Measurements from ENCODE around the gene SOCS6.
"Not testable (repeated sequence)": the region's sequence is repeated elsewhere in the genome, so short reads cannot be mapped to it uniquely, and the experiment has no call there.

Gene SOCS6

GRCh38 chr18:70359071-70359470 lies 70.2 kb downstream of the SOCS6 start:
- no peak for DNase-seq (ENCODE audit: low read depth in 2 of 2)

GRCh38 chr18:70362258-70362657 lies 73.4 kb downstream of the SOCS6 start:
- no peak for DNase-seq (ENCODE audit: low read depth in 2 of 2)

GRCh38 chr18:70363861-70364260 lies 75.0 kb downstream of the SOCS6 start:
- no peak for DNase-seq (ENCODE audit: low read depth in 2 of 2)

- DNase-seq (ENCODE audit: low read depth in 2 of 2) = no peak
These were observed 76.5 kb downstream of the SOCS6 start for GRCh38 chr18:70365361-70365760.

GRCh38 chr18:70366174-70366573 lies 77.3 kb downstream of the SOCS6 start:
- DNase-seq (ENCODE audit: low read depth in 2 of 2) = no peak

GRCh38 chr18:70366670-70367069 lies 77.8 kb downstream of the SOCS6 start:
- DNase-seq (ENCODE audit: low read depth in 2 of 2) = no peak

- DNase-seq (ENCODE audit: low read depth in 2 of 2) = not testable (repeated sequence)
These were observed 78.5 kb downstream of the SOCS6 start for GRCh38 chr18:70367344-70367743.

GRCh38 chr18:70368903-70369302 lies 80.1 kb downstream of the SOCS6 start:
- no peak for DNase-seq (ENCODE audit: low read depth in 2 of 2)

- no peak for DNase-seq (ENCODE audit: low read depth in 2 of 2)
These were observed 82.2 kb downstream of the SOCS6 start for GRCh38 chr18:70370762-70371733.

- no peak for DNase-seq (ENCODE audit: low read depth in 2 of 2)
These were observed 83.1 kb downstream of the SOCS6 start for GRCh38 chr18:70371908-70372307.

- no peak for DNase-seq (ENCODE audit: low read depth in 2 of 2)
These were observed 83.7 kb downstream of the SOCS6 start for GRCh38 chr18:70372450-70373041.

GRCh38 chr18:70373042-70373519 lies 84.2 kb downstream of the SOCS6 start:
- DNase-seq (ENCODE audit: low read depth in 2 of 2) = no peak

- DNase-seq (ENCODE audit: low read depth in 2 of 2) = no peak
These were observed 85.3 kb downstream of the SOCS6 start for GRCh38 chr18:70374154-70374553.

GRCh38 chr18:70376137-70376913 lies 87.5 kb downstream of the SOCS6 start:
- DNase-seq (ENCODE audit: low read depth in 2 of 2) = no peak

- no peak for DNase-seq (ENCODE audit: low read depth in 2 of 2)
These were observed 88.0 kb downstream of the SOCS6 start for GRCh38 chr18:70376914-70377258.

- DNase-seq (ENCODE audit: low read depth in 2 of 2) = no peak
These were observed 88.5 kb downstream of the SOCS6 start for GRCh38 chr18:70377317-70377799.

- no peak for DNase-seq (ENCODE audit: low read depth in 2 of 2)
These were observed 89.2 kb downstream of the SOCS6 start for GRCh38 chr18:70377857-70378701.

Data from stimulated activated CD4-positive, alpha-beta T cell treated with anti-CD3 and anti-CD28 coated beads, Interleukin-1b, Interleukin-23, amount 100 ng/mL, for 4 hours (primary cell).